HG03095 (cell line): ENCODE measurements around the gene GGTLC2.
"Not testable (repeated sequence)": the region's sequence is repeated elsewhere in the genome, so short reads cannot be mapped to it uniquely, and the experiment has no call there.

ENCODE experiments used
- ATAC-seq: cut with Tn5 transposase; IDR thresholded peaks from one replicate; pipeline ENCODE4 v1.9.1; 2021; ENCODE audit warnings: moderate library complexity; ENCODE audit not compliant: unreplicated experiment

GGTLC2 gene

DNA sequence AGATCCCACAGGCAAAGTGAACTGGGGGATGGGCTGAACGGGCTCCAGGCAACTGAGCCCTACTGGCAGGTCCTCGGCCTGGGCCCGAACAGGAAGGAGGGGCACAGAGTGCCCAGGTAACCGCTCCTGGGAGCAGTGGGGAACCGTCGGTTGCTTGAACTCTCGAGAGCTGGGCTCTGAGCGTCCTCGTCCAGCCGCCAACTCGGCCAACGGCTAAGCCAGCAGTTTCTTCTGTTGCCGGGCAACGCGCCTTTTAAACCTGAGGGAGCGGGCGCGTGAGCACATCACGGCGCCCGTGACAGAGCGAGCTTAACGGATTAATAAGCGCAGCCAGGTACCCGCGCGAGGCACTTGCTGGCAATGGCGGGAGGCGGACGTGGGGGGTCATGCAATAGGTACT lies at the start of gene GGTLC2:
TSS of gene GGTLC2 (plus strand) at position 301 of the 400 bp plus-strand sequence. CDS start 1,732 bp downstream, outside the sequence.
- not testable (repeated sequence) for ATAC-seq

DNA sequence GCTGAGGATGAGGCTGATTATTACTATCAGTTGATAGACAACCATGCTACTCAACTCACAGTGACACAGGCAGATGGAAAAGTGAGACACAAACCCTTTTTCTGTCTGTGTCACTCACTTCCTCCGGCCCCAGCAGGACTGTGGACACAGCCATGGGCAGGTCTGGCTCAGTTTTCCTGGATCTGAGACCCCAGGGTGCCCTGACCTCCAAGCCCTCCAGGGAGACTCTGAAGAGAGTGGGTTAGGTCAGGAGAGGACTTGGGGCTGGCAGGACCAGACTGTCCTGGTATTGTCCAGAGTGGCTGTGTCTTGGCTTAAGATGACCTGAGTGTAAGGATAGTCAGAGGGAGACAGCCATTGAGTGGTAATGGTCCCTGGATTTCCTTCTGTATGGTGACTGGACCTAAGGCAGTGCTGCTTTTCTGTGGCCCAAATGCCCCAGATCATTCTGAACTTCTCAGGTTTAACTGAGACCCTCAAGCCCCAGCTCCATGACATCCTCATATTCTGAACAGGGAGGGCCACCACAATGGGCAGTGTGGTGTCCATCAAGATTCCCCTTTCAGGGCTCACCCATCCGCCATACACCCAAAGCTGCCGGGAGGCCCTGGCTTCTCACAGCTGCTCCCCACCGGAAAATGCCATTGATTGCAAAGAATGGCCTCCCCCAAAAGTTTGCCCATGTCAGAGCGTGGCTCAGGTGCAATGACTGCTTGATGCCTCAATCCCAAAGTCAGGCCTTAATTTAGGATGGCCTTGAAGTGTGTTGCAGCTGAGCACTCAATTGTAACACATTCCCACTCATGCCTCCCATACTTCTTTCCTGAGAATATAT lies 49.2 kb upstream of the GGTLC2 start:
- no peak for ATAC-seq

DNA sequence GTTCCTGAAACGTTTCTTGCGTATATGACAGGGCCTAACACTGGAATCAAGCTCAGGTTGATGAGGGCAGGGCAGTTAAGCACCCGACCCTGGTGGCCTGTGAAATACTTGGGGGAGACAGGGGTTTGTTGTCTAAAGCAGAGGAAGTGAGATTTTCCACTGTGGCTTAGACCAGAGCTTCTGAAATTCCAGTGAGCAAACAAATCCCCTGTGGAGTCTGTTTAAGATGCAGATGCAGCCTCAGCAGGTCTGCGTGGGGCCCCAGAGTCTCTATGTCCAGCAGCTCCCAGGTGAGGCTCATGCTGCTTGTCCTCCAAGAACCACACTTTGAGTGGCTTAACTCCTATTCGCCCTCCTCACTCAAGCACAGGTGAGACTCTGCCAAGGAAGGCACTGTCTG lies 46.3 kb upstream of the GGTLC2 start:
- no peak for ATAC-seq

DNA sequence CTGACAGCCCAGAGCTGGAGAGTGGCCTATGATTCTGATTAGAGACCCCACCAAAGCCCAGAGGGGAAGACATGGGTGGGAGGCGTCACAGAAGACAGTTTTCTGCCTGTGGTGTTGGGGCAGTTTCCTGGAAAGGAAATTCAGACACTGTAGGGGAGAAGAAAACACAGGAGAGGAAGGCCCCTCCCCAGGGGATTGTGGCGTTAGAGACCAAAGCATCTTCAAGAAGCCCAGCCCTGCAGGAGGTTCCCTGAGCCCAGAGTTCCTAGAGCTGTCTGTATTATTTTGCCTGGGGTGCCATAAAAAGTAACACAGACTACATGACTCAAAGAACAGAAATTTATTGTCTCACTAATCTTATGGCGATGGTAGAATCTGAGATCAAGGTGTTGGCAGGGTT lies 45.2 kb upstream of the GGTLC2 start:
- no peak for ATAC-seq

DNA sequence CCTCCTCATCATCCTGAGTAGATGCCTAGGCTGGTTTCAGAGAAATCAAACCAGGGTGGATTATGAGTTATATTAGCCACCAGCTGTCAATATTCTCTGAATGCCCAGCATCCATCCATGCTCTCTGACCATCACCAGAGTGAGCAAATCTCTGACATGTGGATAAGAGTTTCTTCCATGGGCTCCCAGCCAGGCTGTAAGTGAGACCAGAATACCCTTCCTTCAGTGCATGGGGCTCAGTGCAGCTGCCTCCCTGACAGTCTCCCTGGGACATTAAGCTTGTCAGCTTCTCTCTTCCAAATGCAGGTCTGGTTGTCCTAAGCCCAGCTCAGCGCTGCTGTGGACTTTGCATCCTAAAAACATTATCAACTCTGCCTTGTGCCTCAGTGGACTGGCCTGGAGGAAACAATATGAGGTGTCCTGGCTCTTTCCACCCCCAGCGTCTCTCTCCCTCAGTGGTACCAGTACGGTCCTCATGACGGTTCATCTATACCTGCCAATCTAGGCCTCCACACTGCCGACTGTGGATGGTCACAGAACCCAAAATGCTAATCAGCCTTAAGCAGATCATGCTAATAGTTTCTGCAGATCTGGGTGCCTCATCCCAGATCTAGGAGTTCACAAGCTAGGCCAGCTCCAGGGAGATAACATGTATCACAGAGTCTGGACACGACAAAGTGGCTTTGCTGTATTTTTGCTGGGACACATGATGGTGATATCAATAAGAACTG lies 43.7 kb upstream of the GGTLC2 start:
- no peak for ATAC-seq

DNA sequence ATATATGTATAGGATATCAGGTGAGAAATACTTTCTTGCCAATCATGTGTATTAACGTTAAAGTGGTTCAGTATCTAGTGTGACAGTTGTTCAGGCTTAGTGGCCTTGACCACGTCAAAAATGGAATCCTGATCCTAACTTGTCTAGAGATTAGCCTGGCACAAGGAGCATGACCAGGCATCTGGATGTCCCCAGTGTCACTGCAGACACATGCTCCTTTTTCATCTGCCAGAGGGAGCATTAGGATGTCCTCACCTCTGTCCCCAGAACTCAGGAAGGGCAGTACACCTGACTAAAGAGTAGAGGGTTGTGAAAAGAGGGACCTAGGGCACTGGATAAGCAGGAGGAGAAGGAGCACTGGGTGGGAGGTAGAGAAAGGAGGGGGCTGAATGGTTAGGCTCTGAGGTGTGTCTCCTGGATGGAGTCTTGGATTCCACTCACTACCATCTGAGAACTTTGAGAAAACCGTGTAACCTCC lies 40.9 kb upstream of the GGTLC2 start:
- no peak for ATAC-seq

DNA sequence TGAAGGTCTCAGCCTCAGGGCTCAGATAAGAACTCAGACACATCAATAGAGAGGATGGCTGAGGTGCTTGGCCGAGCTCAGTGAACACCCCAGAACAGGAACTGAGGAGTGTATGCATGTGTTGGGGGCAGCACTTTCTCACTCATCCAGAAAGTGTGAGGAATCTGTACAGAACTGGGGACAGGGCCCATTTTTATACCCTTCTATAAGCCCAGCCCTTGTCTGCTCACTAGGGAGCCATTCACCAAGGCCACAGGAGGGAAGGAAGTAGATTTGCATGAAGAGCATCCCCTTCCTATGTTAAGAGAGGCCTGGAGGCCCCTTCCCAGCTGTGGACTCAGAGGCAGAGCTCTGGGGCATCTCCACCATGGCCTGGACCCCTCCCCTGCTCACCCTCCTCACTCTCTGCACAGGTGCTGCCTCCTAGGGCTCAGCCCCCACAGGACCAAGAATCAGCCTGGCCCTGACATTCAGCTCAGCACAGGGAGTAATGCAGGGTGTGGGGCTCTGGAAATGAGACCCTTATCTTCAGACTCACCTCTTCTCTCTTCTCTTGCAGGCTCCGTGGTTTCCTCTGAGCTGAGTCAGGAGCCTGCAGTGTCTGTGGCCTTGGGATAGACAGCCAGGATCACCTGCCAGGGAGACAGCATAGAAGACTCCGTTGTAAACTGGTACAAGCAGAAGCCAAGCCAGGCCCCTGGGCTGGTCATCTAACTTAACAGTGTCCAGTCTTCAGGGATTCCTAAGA lies 39.9 kb upstream of the GGTLC2 start:
- ATAC-seq = no peak

DNA sequence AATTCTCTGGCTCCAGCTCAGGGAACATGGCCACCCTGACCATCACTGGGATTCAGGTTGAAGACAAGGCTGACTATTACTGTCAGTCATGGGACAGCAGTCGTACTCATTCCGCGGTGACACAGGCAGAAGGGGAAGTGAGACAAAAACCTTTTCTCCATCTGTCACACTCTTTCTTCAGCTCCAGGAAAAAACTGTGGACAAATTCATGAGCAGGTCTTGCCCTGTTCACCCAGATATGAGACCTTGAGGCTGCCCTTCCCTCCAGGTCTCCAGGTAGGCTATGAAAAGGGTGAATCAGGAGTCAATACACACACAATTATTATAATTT lies 39.4 kb upstream of the GGTLC2 start:
- ATAC-seq = no peak

DNA sequence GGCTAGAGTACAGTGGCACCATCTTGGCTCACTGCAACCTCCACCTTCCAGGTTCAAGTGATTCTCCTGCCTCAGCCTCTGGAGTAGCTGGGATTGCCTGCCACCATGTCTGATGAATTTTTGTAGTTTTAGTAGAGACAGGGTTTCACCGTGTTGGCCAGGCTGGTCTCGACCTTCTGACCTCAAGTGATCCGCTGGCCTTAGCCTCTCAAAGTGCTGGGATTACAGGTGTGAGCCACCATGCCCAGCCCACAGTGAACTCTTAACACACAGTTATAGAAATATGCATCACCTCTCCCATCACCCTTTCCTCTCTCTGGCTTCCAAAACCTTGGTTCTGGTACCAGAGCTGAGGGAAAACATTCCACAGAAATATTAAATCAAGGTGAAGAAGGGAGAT lies 36.4 kb upstream of the GGTLC2 start:
- ATAC-seq = not testable (repeated sequence)

DNA sequence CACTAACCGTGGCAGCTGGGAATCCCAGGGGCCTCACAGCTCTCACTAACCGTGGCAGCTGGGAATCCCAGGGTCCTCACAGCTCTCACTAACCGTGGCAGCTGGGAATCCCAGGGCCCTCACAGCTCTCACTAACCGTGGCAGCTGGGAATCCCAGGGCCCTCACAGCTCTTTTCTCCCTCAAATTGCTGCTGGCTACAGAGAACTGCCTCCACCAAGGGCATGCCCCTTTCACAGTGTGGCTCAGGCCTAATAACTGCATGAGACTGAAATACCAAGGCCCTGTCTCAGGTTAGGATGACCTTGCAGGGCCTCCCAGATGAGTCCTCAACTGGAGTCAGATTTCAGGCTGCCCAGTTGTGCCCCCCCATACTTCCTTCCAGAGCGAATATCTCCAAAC lies 35.1 kb upstream of the GGTLC2 start:
- no peak for ATAC-seq

DNA sequence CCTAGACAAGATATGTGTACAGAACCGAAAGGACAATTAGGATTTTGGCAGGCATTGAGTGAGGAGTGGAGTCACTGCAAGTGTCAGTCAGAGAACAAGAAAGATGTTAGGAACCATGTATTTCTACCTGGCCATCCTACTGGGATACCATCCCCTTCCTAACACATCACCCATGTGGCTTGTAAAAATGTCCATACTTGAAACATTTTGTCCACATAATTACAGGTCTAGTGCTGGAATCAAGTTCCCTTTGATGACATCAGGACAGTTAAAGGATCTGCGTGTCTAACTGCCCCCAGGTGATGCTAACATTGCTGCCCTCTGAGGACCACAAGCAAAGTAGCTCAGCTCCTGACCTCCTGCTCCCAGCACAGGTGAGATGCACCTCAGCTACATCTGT lies 31.9 kb upstream of the GGTLC2 start:
- ATAC-seq = no peak

DNA sequence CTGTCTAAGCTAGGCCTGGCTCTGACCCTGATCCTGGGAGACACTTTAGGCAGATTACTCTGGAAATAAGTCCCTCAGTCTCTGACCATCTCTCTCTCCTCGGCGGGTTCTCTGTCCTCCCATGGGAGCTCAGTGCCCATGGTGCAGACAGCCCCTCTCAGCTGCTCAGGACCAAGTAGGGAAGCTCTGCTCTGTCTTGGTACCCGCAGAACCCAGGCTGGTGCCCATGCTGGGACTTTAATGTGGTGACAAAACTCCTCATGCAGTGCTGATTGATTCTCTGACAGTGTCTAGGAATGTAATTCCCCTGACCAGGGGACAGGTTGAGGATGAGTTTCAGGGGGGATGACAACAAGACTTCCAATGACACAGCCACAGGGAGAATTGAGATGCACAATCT lies 30.3 kb upstream of the GGTLC2 start:
- no peak for ATAC-seq

DNA sequence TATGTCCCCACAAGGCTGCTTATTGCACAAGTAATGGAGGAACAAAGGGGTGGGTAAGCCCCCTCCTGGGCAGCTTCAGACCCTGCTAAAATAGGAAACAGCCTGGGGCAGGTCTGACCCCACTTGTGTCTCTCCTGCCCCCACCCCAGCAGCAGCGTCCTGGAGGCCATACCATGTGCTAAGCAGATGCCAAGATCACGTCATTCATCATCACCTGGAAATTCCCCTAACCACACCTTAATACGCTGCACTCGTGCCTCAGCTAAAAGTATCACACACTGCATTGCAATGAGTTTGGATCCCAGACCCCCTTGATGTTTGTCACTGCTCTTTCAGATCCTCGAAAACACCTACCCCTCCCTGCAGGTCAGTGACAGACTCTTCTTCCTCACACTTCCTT lies 27.8 kb upstream of the GGTLC2 start:
- no peak for ATAC-seq

DNA sequence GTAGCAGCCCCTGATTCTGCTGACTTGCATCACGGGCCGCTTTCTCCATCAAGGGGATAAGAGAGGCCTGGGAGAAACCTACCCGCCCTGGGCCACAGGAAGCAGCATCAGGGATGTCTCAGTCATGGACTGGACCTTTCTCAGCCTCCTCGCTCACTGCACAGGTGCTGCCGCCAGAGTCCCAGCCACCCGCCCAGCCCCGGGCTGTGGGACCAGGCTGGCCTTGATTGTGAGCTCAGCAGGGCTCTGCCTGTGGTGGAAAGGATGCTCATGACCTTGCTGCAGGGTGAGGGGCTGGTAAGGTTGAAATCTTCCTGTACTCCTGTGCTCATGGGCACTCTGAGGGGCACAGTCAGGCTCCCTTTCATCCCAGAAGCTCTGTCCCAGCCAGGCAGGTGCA lies 26.0 kb upstream of the GGTLC2 start:
- ATAC-seq = no peak

DNA sequence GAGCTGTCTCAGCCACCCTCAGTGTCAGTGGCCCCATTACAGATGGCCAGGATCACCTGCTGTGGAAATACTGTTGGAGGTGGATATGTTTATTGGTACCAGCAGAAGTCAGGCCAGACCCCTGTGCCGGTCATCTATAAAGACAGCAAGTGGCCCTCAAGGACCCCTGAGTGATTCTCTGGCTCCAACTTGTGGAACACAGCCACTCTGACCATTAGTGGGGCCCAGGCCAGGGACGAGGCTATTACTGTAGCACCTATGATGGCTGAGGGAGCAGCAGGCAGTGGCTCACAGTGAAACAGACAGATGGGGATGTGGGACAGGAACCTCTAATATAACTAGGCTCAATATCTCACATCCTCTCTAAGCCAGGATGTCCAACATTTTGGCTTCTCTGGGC lies 25.5 kb upstream of the GGTLC2 start:
- ATAC-seq = no peak

DNA sequence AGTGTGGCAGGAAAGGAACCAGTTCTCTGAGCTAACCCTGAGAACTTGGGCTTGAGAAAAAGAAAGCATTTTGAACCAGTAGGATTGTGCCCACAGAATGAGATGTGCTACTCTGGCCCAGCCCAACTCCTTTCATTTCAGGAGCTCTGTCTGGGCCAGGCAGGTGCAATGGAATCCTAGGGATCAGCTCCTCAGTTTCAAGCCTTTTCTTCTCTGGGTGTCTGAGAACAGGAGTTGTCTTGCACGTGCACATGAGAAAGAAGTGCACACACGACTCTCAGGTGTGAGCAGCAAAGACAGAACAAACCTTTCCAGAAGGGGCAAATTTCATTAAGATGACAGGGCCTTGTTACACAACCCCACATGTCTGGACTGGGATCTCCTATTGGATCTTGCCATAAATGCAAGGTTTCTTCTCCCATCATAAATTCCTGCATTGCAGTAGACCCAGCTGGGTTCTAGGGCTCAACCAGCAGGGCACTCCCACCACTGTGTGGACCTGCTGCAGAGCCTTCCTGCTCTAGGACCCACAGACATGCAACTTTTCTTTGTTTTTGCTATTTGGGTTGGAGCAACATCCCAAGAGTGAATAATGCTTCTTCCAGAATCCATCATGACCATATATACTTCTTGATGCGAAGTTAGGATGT lies 24.5 kb upstream of the GGTLC2 start:
- ATAC-seq = no peak

DNA sequence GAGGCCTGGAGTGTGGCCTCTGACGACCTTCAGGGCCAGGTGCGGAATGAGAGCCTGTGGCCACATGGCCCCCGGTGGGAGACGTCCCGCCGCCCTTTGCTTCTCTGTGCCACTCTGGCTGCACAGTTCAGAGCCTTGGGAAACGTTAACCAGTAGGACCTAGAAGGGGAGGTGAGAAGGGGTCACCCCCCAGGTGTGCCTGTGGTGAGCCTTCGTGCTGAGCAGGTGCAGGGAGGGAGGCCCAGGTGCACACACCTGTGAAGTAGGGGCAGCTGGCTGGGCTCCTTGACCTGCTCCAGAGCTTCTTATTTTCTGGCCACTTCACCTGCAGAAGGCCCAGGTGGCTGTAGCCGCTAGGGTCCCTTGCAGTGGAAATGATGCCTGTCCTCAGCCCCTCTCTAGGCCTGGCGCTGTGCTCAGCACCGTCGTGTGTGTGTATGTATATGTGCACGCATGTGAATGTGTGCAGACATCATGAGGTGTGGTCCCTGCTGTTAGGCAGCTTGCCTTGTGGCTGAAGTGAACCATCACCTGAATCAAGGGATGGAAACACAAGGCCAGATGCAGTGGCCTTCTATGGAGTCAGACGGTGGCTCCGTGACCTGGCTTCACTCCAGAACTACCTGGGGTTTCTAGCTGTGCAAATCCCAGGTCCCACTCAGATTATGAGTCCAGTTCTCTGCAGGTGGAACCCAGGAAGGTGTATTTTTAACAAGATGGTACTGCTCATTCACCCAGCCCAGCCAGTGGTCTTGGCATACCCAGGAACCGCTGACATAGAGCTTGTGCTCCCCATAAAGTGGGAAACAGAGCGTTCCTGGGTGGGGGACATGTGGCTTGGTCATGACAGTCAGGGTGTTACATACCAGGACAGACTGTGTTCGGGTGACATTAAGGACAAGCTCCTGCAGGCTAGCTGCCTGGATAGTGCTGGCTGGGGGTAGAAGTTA lies 15.6 kb upstream of the GGTLC2 start:
- ATAC-seq = not testable (repeated sequence)

DNA sequence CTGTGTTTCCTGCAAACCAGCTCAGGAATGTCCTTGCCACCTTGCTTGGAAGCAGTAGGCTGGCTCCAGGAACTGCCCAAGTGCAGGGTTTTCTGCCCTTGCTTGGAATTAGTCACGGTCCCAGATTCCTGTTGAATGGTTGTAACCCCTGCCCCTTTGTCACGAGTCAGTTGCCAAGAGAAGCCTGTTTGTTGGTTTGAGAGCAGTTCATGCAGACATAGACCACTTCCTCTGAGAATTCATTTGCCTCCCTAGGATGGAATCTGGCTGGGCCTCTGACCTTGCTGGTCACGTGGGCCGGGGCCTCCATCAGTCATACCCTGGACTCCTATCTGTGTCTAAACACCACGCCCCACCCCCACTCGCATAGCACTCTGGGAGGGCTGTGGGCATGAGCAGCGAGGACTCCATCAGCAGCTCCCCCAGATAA lies 13.2 kb upstream of the GGTLC2 start:
- not testable (repeated sequence) for ATAC-seq

DNA sequence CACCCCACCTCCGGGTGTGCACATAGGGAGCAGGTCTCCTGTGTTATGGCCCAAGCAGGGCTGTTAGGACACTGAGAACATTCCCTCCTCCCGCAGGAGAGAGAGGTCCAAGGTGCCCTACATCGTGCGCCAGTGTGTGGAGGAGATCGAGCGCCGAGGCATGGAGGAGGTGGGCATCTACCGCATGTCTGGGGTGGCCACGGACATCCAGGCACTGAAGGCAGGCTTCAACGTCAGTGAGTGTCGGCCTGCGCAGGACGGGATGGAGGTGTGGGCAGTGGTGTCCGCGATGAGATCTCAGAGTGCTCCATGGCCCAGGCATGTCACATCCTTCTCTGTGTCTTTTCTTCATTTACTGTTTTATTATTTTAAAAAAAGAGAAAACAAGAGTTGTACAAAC lies 12.2 kb upstream of the GGTLC2 start:
- ATAC-seq = not testable (repeated sequence)

DNA sequence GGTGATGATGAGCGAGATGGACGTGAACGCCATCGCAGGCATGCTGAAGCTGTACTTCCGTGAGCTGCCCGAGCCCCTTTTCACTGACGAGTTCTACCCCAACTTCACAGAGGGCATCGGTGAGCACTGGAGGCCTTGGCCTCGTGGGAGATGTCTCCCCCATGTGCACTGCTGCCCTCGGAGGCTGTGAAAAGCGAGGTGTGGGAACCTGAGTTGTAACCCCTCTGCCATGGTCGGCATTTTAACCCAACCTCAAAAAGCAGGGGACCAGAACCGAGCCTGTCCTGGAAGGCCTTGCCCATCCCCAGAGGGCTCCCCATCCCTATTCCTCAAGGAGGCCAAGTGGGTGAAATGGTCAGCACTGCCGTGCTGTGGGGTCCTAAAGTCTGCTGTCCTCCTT lies 10.9 kb upstream of the GGTLC2 start:
- ATAC-seq = not testable (repeated sequence)
